Ishikawa (cell line): Measurements from ENCODE around the gene SEMA6A.

ENCODE experiments used
- CEBPB ChIP-seq: IDR thresholded peaks from 2 replicates; pipeline ENCODE4 v1.6.1; 2012
- CREB1 ChIP-seq: IDR thresholded peaks from 2 replicates; pipeline ENCODE4 v1.6.1; 2012; ENCODE audit warnings: low read depth
- EGR1 ChIP-seq: IDR thresholded peaks from 2 replicates; pipeline ENCODE4 v1.6.1; 2012
- EP300 ChIP-seq: IDR thresholded peaks from 2 replicates; pipeline ENCODE4 v1.6.1; 2012; ENCODE audit warnings: borderline replicate concordance
- FOXM1 ChIP-seq: IDR thresholded peaks from 2 replicates; pipeline ENCODE4 v1.6.1; 2012; ENCODE audit warnings: low read depth, borderline replicate concordance
- MAX ChIP-seq: IDR thresholded peaks from 2 replicates; pipeline ENCODE4 v1.6.1; 2012
- NFIC ChIP-seq: IDR thresholded peaks from 2 replicates; pipeline ENCODE4 v1.6.1; 2012
- RAD21 ChIP-seq: IDR thresholded peaks from 2 replicates; pipeline ENCODE4 v1.6.1; 2012; ENCODE audit warnings: low read depth
- TAF1 ChIP-seq: IDR thresholded peaks from 2 replicates; pipeline ENCODE4 v1.6.1; 2012; ENCODE audit warnings: low read depth, mild to moderate bottlenecking
- TCF12 ChIP-seq: IDR thresholded peaks from 2 replicates; pipeline ENCODE4 v1.6.1; 2012; ENCODE audit warnings: low read depth
- TEAD4 ChIP-seq: IDR thresholded peaks from 2 replicates; pipeline ENCODE4 v1.6.1; 2012
- YY1 ChIP-seq: IDR thresholded peaks from 2 replicates; pipeline ENCODE4 v1.6.1; 2012; ENCODE audit warnings: low read depth
- ZBTB7A ChIP-seq: IDR thresholded peaks from 2 replicates; pipeline ENCODE4 v1.6.1; 2012; ENCODE audit warnings: low read depth
- TF ChIP-seq, protein P1 (sequence below): IDR thresholded peaks from 2 replicates; pipeline ENCODE4 v1.6.1; 2012; ENCODE audit warnings: low read depth, mild to moderate bottlenecking
- TF ChIP-seq, protein P2 (sequence below): IDR thresholded peaks from 2 replicates; pipeline ENCODE4 v1.6.1; 2012

The SEMA6A gene

GRCh38 chr5:116539222-116539621 lies 35.4 kb downstream of the SEMA6A start:
- TF ChIP-seq EGR1 (no peak), CEBPB (no peak), TAF1 (no peak), EP300 (no peak), ZBTB7A (no peak), YY1 (no peak), TCF12 (no peak)

- no peak for TF ChIP-seq RAD21
- TF ChIP-seq, protein P1, sequence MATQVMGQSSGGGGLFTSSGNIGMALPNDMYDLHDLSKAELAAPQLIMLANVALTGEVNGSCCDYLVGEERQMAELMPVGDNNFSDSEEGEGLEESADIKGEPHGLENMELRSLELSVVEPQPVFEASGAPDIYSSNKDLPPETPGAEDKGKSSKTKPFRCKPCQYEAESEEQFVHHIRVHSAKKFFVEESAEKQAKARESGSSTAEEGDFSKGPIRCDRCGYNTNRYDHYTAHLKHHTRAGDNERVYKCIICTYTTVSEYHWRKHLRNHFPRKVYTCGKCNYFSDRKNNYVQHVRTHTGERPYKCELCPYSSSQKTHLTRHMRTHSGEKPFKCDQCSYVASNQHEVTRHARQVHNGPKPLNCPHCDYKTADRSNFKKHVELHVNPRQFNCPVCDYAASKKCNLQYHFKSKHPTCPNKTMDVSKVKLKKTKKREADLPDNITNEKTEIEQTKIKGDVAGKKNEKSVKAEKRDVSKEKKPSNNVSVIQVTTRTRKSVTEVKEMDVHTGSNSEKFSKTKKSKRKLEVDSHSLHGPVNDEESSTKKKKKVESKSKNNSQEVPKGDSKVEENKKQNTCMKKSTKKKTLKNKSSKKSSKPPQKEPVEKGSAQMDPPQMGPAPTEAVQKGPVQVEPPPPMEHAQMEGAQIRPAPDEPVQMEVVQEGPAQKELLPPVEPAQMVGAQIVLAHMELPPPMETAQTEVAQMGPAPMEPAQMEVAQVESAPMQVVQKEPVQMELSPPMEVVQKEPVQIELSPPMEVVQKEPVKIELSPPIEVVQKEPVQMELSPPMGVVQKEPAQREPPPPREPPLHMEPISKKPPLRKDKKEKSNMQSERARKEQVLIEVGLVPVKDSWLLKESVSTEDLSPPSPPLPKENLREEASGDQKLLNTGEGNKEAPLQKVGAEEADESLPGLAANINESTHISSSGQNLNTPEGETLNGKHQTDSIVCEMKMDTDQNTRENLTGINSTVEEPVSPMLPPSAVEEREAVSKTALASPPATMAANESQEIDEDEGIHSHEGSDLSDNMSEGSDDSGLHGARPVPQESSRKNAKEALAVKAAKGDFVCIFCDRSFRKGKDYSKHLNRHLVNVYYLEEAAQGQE = no peak
Measured at GRCh38 chr5:116536316-116537083, 38.1 kb downstream of the SEMA6A start.

- TF ChIP-seq YY1 (no peak), RAD21 (no peak), FOXM1 (no peak), NFIC (no peak), MAX (no peak), ZBTB7A (no peak), TEAD4 (no peak)
- TF ChIP-seq, protein P1 = no peak
Measured at GRCh38 chr5:116534964-116535651, 39.5 kb downstream of the SEMA6A start.

- TF ChIP-seq, protein P2, sequence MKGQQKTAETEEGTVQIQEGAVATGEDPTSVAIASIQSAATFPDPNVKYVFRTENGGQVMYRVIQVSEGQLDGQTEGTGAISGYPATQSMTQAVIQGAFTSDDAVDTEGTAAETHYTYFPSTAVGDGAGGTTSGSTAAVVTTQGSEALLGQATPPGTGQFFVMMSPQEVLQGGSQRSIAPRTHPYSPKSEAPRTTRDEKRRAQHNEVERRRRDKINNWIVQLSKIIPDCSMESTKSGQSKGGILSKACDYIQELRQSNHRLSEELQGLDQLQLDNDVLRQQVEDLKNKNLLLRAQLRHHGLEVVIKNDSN = no peak
- no peak for TF ChIP-seq TEAD4
- TF ChIP-seq CEBPB = no peak
- TF ChIP-seq CREB1 = no peak
- no peak for TF ChIP-seq YY1
- TF ChIP-seq EGR1 = no peak
- no peak for TF ChIP-seq ZBTB7A
- no peak for TF ChIP-seq TAF1
- TF ChIP-seq, protein P1 = no peak
- no peak for TF ChIP-seq NFIC
- no peak for TF ChIP-seq MAX
- TF ChIP-seq EP300 = no peak
- no peak for TF ChIP-seq RAD21
- no peak for TF ChIP-seq FOXM1
- no peak for TF ChIP-seq TCF12
Measured at GRCh38 chr5:116532762-116533525, 41.7 kb downstream of the SEMA6A start.

DNA sequence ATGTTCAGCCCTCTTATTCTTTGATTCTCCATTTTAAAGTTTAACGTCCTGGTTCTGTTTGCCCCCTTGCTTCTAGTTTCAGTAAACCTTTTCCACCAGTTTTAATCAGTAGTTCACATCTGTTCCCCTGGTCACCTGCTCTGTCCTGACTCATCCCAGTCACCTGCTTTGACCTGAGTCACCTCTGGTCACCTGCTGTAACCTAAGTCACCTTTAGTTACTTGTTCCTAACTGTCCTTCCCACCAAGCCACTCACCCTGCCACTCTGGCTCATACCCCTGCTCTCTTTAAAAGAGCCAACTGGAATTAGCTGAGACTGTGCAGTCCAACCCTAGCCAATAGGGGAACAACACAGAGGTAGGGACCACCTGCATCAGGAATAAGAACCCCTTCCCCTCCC lies 43.0 kb downstream of the SEMA6A start:
- TF ChIP-seq FOXM1 (no peak), CEBPB (no peak), ZBTB7A (no peak), EP300 (no peak), NFIC (no peak), YY1 (no peak), TCF12 (no peak), CREB1 (no peak)
